HG03558 (cell line): ENCODE measurements around the gene ZNF513.
A peak's percentile ranks its signal among the peaks of the same experiment; 100 is the strongest.
"Not testable (repeated sequence)": the region's sequence is repeated elsewhere in the genome, so short reads cannot be mapped to it uniquely, and the experiment has no call there.

Source experiments
- ATAC-seq: cut with Tn5 transposase; IDR thresholded peaks from one replicate; pipeline ENCODE4 v1.9.1; 2021; ENCODE audit warnings: moderate number of reproducible peaks; ENCODE audit not compliant: unreplicated experiment; ENCODE audit errors: extremely low read depth

The ZNF513 gene, protein sequence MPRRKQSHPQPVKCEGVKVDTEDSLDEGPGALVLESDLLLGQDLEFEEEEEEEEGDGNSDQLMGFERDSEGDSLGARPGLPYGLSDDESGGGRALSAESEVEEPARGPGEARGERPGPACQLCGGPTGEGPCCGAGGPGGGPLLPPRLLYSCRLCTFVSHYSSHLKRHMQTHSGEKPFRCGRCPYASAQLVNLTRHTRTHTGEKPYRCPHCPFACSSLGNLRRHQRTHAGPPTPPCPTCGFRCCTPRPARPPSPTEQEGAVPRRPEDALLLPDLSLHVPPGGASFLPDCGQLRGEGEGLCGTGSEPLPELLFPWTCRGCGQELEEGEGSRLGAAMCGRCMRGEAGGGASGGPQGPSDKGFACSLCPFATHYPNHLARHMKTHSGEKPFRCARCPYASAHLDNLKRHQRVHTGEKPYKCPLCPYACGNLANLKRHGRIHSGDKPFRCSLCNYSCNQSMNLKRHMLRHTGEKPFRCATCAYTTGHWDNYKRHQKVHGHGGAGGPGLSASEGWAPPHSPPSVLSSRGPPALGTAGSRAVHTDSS

GRCh38 chr2:27380626-27381545 is at the start of gene ZNF513:
Gene ZNF513 (minus strand): TSS chr2:27380734. CDS start chr2:27380526, 208 bp downstream.
- ATAC-seq, result peak; percentile 58

- peak; percentile 31 for ATAC-seq
Observed at GRCh38 chr2:27428978-27429541, 48.5 kb upstream of the ZNF513 start.

DNA sequence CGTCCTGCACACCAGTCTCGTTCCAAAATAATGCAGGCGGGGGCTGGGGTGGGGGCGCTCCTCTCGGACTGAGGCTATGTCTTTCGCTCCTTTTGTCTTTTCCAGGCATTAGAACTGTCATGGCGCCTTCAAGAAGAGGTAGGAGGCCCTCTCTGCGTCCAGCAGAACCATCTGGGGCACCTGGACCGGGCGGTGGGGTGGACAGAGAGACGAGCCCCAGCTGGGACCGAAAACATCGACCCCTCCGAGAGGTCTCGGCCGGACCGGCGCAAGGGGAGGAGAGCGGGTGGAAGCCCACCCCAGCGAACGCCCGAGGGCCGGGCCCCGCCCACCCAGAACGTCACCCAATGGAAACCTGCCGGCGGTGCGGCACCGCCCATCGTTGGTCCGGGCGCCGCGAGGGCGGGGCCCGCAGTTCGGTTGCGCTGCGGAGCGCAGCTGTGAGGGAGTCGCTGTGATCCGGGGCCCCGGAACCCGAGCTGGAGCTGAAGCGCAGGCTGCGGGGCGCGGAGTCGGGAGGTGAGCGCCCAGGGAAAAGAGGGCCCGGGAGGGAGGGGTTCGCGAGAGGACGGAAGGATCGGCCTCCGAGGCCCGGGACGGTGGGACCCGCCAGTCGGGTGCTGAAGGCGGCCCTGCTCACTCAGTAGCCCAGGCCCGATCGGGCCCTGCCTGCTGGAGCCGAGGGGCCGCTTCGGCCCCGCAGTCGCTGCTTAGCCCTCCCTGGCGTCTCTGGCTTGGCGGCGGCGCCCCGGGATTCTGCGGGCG is 47.9 kb upstream of the ZNF513 start, which contains the start of gene NRBP1:
Gene NRBP1, plus strand, starts transcription at position 419 of the 765 bp plus-strand sequence. CDS start 4,643 bp downstream, outside the sequence.
- ATAC-seq, result peak; percentile 65

- ATAC-seq, result no peak
Observed at GRCh38 chr2:27427863-27428212, 47.3 kb upstream of the ZNF513 start.

GRCh38 chr2:27425039-27425438 is 44.5 kb upstream of the ZNF513 start:
- not testable (repeated sequence) for ATAC-seq

DNA sequence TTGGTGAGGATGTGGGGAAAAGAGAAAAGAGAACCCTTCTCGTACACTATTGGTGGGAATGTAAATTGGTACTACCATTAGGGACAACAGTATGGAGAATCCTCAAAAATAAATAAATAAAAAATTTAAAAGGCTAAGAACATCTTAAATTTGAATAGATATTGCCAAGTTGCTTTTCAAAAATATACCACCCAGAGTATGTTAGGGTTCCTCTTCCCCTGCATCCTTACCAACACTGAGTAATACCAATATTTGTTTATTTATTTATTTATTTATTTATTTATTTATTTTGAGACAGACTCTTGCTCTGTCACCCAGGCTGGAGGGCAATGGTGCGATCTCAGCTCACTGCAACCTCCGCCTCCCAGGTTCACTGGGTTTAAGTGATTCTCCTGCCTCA is 42.4 kb upstream of the ZNF513 start:
- ATAC-seq, result no peak

DNA sequence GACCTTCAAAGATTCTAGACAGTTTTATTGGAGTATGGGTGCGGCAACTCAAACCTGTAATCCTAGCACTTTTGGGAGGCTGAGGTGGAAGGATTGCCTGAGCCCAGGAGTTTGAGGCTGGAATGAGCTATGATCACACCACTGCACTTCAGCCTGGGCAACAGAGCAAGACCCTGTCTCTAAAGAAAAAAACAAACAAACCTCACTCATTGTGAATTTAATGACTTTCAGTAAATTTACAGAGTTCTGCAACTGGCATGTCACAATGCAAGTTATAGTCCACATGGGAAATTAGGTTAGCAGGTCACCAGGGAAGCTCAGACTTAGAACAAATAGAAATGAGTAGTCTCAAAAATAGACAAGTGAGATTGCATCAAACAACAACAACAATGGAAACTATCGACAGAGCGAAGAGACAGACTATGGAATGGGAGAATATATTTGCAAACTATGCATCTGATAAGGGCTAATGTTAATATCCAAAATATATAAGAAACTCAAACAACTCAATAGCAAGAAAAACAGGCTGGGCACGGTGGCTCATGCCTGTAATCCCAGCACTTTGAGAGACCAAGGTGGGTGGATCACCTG is 41.2 kb upstream of the ZNF513 start:
- no peak for ATAC-seq

- ATAC-seq, result no peak
Observed at GRCh38 chr2:27420996-27421395, 40.5 kb upstream of the ZNF513 start.

DNA sequence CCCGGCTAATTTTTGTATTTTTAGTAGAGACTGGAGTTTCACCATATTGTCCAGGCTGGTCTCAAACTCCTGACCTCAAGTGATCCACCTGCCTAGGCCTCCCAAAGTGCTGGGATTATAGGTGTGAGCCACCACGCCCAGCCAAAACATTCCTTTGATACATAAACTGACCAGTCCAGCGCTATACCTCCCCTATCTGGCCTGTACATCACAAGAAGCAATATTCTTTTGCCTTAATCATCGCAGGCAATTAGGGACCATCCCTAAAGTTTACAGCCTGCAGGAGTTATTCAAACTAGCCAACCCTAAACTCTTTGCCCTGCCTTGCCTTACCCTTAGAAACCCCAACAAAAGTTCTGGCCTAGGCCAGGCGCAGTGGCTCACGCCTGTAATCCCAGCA is 35.6 kb upstream of the ZNF513 start:
- no peak for ATAC-seq

DNA sequence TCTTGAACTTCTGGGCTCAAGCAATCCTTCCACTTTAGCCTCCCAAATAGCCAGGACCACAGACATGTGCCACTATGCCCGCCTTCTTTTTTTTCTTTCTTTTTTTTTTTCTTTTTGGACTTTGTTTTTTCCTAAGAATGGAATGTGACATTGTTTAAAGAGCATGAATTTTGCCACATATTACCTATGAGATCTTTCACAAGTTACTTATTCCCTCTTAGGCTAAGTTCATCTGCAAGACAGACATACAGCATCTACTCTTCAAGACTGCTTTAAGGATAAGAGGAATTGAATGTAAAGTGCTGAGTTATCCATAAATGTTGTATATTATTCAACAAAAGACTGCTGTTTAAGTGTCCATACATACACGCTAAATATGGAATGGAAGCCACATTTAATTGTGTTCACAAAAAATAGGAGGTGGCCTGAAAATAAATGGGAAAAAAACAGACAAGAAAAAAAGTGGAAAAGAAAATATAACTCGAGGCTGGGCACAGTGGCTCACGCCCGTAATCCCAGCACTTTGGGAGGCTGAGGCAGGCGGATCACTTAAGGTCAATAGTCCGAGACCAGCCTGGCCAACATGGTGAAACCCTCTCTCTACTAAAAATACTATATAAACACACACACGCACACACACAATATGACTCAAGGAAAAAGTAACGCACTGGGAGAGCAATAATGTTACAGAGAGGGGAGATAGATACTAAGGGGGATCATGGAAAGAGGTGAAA is 32.1 kb upstream of the ZNF513 start:
- ATAC-seq, result no peak

- ATAC-seq, result peak; percentile 75
Observed at GRCh38 chr2:27409321-27410073, 29.0 kb upstream of the ZNF513 start, which contains the start of gene PPM1G. Gene PPM1G (minus strand): TSS chr2:27409591. CDS start chr2:27409422, 169 bp downstream.

DNA sequence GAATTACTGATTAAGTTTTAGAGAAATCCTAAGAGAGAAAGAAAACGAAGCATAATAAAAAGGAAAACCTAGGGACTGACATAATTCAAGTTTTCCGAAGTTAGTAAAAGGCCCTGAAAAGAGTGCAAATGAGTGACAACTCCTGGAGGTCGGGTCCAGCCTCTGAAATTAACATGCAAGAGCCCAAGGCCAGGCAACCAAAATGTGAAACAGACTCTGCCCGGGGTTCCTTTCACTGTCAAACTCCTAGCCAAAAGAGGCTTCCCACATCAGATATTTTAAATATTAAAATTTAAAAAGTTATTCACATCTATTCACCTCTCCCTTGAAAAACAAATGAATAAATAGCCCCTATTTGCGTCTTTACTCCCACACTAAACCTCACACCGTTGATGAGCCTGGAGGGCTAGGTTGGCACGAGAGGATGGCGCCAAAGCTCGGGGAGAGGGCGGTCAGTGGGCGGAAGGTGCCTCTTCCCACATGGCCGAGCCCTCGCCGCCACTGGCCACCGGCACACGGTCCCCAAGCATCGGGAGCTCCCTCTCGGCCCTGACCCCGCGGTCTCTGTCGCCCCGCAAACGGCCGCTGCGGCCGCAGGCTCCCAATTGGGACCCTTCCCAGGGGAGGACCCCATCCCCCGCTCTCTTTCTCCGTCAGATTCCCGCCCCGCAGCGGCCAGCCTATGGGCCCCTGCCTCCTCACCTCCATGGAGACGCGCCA is 28.2 kb upstream of the ZNF513 start:
- no peak for ATAC-seq

DNA sequence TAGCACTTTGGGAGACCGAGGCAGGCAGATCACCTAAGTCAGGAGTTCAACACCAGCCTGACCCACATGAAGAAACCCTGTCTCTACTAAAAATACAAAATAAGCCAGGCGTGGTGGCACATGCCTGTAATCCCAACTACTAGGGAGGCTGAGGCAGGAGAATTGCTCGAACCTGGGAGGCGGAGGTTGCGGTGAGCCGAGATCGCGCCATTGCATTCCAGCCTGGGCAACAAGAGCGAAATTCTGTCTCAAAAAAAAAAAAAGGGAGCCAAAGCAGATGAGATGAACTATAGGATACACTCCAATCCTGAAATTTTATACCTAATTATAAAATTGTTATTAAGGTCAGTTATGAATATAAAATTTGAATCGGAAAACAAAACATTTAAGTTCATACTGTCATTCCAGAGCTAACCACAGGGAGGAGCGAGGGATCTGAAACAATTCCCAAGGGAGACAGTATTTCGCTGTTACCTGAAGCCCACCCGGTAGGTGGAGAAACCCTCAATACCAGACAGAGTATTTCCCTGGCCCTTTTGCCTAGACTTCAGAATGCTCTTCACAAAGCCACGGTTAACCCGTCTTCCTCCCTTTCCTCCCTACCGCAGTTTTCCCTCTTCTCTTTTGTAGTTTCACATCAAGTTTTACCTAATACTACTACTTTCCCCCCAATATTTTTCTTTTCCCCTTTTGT is 27.4 kb upstream of the ZNF513 start:
- no peak for ATAC-seq

DNA sequence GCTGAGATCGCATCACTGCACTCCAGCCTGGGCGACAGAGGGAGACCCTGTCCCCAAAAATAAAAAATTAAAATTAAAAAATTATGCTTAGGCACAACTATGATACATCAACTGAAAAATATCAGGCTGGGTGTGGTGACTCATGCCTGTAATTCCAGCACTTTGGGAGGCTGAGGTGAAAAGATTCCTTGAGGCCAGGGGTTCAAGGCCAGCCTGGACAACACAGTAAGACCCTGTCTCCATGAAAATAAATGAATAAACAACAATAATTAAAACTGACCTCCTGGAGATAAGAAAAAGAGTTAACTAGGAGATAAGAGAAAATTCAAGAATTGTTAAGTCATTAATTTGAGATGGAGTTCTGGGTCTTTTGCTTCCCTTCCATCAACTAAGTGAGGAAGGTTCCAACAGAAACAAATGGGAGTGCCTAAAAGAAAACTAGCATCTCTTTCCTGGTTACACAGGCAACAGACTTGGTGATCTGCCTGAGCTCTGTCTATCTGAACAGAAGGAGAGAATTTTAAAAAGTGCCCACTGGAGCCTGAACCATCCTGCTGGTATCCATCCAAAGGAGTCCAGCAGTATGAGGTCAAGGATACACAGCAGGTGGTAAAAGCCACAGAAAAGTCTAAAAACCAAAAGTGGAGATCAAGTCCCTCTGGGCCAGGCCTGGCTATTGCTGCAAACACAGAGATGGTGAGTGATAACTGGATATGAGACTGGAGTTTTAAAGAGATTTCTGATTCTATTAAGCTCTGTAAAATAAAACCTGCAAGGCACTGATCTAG is 20.0 kb upstream of the ZNF513 start:
- no peak for ATAC-seq

DNA sequence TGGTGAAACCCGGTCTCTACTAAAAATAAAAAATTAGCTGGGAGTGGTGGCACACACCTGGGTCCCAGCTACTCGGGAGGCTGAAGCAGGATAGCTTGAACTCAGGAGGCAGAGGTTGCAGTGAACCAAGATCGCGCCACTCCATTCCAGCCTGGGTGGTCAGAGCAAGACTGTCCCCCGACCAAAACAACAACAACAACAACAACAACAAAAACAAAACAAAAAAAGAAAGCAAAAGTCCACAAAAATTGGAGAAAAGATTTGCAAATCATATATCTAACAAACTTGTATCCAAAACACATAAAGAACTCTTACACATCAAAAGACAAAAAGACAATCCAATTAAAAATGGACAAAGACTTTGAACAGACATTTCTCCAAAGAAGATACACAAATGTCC is 18.4 kb upstream of the ZNF513 start:
- ATAC-seq, result no peak

- ATAC-seq, result no peak
Observed at GRCh38 chr2:27393225-27393624, 12.7 kb upstream of the ZNF513 start.
